Measurements from ENCODE around the gene RTP2.

The RTP2 gene

GRCh38 chr3:187735837-187736236 lies 33.5 kb upstream of the RTP2 start:
- peaks cover 50% of the 10 kb centered on the region for H3K36me3 Mint-ChIP-seq (ENCODE audit: insufficient read depth)
- no peaks in the 10 kb centered on the region for H3K27me3 Mint-ChIP-seq
- no peaks in the 10 kb centered on the region for H3K9me3 Mint-ChIP-seq
- ATAC-seq (replicated peaks; ENCODE audit: extremely low read depth, poor library complexity, severe bottlenecking) = no peak
- H3K4me1 Mint-ChIP-seq = peaks cover 43% of the 10 kb centered on the region
- peak overlapping the region; percentile 99 for H3K27ac Mint-ChIP-seq (ENCODE audit: low read depth)
- no peak for DNase-seq (ENCODE audit: low spot score in 2 of 2)
- peak overlapping the region; percentile 100 for H3K4me3 Mint-ChIP-seq

DNA sequence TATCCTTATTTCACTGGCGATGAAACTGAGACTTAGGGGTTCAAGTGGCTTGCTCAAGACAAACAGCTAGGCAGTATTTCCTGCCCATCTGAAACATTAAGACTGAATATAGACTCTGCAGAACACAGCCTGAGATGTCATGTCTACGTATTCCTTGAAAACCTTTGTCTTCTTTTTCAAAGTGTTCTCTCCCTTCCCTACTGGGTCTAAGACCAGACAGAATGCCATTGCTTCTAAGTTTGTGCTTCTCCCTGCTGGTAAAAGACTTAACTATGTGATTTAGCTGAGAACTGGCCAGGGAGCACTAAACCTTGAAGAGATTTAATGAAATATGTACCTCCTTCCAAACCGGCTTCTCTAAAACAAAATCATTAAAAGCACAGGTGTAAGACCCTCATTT lies 33.0 kb upstream of the RTP2 start:
- H3K9me3 Mint-ChIP-seq = no peaks in the 10 kb centered on the region
- ATAC-seq (replicated peaks; ENCODE audit: extremely low read depth, poor library complexity, severe bottlenecking) (no peak), DNase-seq (ENCODE audit: low spot score in 2 of 2) (no peak)
- H3K4me3 Mint-ChIP-seq = no peak overlapping the region
- peaks cover 52% of the 10 kb centered on the region for H3K36me3 Mint-ChIP-seq (ENCODE audit: insufficient read depth)
- no peaks in the 10 kb centered on the region for H3K27me3 Mint-ChIP-seq
- no peak overlapping the region for H3K27ac Mint-ChIP-seq (ENCODE audit: low read depth)
- H3K4me1 Mint-ChIP-seq = peaks cover 38% of the 10 kb centered on the region

DNA sequence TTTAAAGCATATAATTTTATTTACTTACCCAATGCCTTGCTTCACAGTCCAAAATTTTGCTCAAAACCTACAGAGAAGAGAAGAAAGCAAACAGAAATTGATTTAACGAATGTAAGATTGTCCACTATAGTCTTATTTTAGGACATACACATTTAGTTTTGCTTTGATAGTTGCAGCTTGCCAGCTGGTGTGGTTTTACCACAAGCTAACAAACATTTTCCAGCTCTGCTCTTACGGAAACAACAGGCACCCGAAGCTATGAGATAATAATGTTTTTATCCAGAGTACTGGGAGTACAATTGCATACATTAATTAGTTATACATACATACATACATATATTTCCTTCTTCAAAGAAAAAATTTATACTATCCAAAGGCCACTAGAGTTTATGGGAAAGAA lies 32.5 kb upstream of the RTP2 start:
- no peaks in the 10 kb centered on the region for H3K9me3 Mint-ChIP-seq
- H3K36me3 Mint-ChIP-seq (ENCODE audit: insufficient read depth) = peaks cover 53% of the 10 kb centered on the region
- ATAC-seq (replicated peaks; ENCODE audit: extremely low read depth, poor library complexity, severe bottlenecking) (no peak), DNase-seq (ENCODE audit: low spot score in 2 of 2) (no peak)
- no peak overlapping the region for H3K27ac Mint-ChIP-seq (ENCODE audit: low read depth)
- H3K4me1 Mint-ChIP-seq = peaks cover 34% of the 10 kb centered on the region
- H3K27me3 Mint-ChIP-seq = no peaks in the 10 kb centered on the region
- H3K4me3 Mint-ChIP-seq = no peak overlapping the region

- H3K27ac Mint-ChIP-seq (ENCODE audit: low read depth) = no peak overlapping the region
- no peak for ATAC-seq (replicated peaks; ENCODE audit: extremely low read depth, poor library complexity, severe bottlenecking)
- peaks cover 54% of the 10 kb centered on the region for H3K36me3 Mint-ChIP-seq (ENCODE audit: insufficient read depth)
- H3K4me1 Mint-ChIP-seq = peaks cover 20% of the 10 kb centered on the region
- no peak overlapping the region for H3K4me3 Mint-ChIP-seq
- no peak for DNase-seq (ENCODE audit: low spot score in 2 of 2)
- H3K27me3 Mint-ChIP-seq = no peaks in the 10 kb centered on the region
- H3K9me3 Mint-ChIP-seq = no peaks in the 10 kb centered on the region
These were observed 31.0 kb upstream of the RTP2 start for GRCh38 chr3:187733371-187733770.

GRCh38 chr3:187729598-187729997 lies 27.2 kb upstream of the RTP2 start:
- no peak overlapping the region for H3K4me3 Mint-ChIP-seq
- DNase-seq (ENCODE audit: low spot score in 2 of 2) (no peak), ATAC-seq (replicated peaks; ENCODE audit: extremely low read depth, poor library complexity, severe bottlenecking) (no peak)
- no peaks in the 10 kb centered on the region for H3K27me3 Mint-ChIP-seq
- no peaks in the 10 kb centered on the region for H3K9me3 Mint-ChIP-seq
- H3K36me3 Mint-ChIP-seq (ENCODE audit: insufficient read depth) = peaks cover 51% of the 10 kb centered on the region
- H3K4me1 Mint-ChIP-seq = no peaks in the 10 kb centered on the region
- no peak overlapping the region for H3K27ac Mint-ChIP-seq (ENCODE audit: low read depth)

DNA sequence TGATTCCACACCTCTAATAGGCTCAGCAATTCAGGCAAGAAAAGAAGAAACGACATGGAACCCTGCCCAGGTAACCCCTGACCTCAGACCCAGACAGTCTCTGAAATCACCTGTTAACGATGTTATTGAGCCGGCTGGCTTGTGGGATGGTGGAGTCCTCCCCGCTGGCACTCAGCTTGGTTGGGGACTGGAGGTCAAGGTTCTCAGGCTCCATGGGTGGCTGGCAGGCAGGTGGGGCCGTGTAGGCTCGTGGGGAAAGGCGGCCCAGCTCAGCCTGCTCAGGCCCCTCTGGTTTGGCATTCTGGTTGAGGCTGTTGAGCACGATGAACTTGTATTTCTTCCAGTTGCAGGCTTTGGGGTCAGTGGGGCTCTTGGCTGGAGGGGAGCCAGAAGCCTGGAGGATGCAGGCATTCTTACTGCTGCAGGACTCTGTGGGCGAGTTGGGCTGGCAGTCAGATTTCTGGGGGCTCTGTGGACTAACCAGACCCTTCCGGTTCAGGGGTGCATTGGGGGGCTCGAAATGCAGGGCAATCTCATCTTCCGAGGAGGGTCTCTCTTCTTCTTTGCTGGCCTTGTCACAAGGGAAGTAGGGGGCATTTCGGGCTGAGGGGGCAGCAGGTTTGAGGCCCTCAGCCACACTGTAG lies 26.7 kb upstream of the RTP2 start:
- Mint-ChIP-seq H3K4me3 (no peak overlapping the region), H3K36me3 (ENCODE audit: insufficient read depth) (peaks cover 53% of the 10 kb centered on the region), H3K27ac (ENCODE audit: low read depth) (no peak overlapping the region)

DNA sequence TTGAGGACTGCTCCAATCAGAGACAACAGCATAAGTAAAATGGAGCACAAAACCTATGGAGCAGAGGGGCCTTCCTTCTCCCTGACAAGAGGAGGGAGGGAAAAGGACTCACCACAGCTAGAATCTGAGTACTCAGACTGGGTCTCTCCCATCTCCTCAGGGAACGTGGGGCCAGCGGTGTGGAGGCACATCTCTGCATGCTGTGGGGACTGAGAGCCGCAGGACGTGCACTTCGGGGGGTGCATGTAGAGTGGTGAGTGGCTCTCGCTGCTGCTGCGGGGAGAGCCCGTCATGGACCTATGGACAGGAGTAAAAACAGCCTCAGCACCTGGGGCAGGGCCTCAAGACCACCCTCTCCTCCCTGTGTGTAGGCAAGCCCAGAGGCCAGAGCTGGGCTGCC lies 25.9 kb upstream of the RTP2 start:
- no peaks in the 10 kb centered on the region for H3K9me3 Mint-ChIP-seq
- ATAC-seq (replicated peaks; ENCODE audit: extremely low read depth, poor library complexity, severe bottlenecking) (no peak), DNase-seq (ENCODE audit: low spot score in 2 of 2) (no peak)
- no peaks in the 10 kb centered on the region for H3K4me1 Mint-ChIP-seq
- H3K36me3 Mint-ChIP-seq (ENCODE audit: insufficient read depth) = peaks cover 50% of the 10 kb centered on the region
- no peaks in the 10 kb centered on the region for H3K27me3 Mint-ChIP-seq
- no peak overlapping the region for H3K4me3 Mint-ChIP-seq
- no peak overlapping the region for H3K27ac Mint-ChIP-seq (ENCODE audit: low read depth)

More for the DNA sequence above, 26.7 kb upstream of the RTP2 start:
- H3K4me1 Mint-ChIP-seq = no peaks in the 10 kb centered on the region
- no peaks in the 10 kb centered on the region for H3K9me3 Mint-ChIP-seq
- DNase-seq (ENCODE audit: low spot score in 2 of 2) (no peak), ATAC-seq (replicated peaks; ENCODE audit: extremely low read depth, poor library complexity, severe bottlenecking) (no peak)
- H3K27me3 Mint-ChIP-seq = no peaks in the 10 kb centered on the region

DNA sequence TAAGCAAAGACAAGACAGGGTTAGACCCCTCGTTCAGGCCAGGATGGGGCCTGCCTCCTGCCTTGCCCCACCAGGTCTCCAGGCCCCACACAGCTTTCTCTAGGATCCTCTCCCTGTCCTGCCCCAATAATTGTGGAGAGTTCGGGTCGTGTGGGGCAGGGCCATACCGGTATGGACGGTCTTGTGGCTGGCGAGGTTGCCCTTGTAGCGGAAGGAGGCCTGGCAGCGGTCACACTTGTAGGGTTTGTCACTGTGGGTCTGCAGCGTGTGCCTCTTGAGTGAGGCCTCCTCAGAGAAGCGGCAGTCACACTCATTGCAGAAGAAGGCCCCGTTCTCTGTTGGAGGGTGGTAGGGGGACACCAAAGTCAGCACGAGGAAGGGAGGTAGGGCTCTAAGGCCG lies 24.2 kb upstream of the RTP2 start:
- Mint-ChIP-seq H3K9me3 (no peaks in the 10 kb centered on the region), H3K27ac (ENCODE audit: low read depth) (no peak overlapping the region), H3K36me3 (ENCODE audit: insufficient read depth) (peaks cover 52% of the 10 kb centered on the region), H3K27me3 (no peaks in the 10 kb centered on the region), H3K4me3 (no peak overlapping the region), H3K4me1 (no peaks in the 10 kb centered on the region)
- ATAC-seq (replicated peaks; ENCODE audit: extremely low read depth, poor library complexity, severe bottlenecking) (no peak), DNase-seq (ENCODE audit: low spot score in 2 of 2) (no peak)

DNA sequence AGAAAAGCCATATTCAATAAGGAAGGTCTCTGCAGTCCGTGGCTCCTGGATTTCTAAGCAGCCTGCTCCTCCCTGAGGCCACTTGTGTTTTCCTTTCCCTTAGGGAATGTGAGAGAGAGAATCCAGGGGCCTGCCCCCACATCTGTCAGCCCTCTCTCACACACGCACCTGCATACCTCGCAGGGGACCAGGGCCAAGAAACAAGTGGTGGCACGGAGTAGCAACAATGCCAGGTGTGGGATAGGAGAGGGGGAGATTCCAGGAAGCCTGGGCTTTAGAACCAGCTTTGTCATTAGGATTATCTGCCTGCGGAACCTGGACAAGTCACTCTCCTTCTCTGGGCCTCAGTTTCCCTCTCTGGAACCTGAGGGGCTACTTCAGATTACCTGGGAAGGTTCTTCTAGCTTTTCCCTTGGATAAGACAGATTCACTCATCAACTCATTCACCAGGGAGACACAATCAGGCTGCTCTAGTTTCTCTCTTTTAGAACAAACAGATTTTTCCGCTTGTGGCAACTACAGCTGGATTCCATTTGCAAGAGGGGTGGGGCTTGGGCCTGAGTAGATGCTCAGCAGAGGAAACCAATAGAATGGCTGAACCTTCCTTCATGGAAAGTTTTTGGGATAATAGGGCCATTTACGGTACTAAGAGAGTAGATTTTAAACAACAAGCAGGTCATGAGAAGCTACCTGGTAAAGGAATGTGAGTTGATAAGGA lies 23.5 kb upstream of the RTP2 start:
- no peak for ATAC-seq (replicated peaks; ENCODE audit: extremely low read depth, poor library complexity, severe bottlenecking)
- DNase-seq (ENCODE audit: low spot score in 2 of 2) = no peak
- Mint-ChIP-seq H3K36me3 (ENCODE audit: insufficient read depth) (peaks cover 51% of the 10 kb centered on the region), H3K4me3 (no peak overlapping the region), H3K9me3 (no peaks in the 10 kb centered on the region), H3K4me1 (no peaks in the 10 kb centered on the region), H3K27me3 (no peaks in the 10 kb centered on the region), H3K27ac (ENCODE audit: low read depth) (peak overlapping the region; percentile 13)

DNA sequence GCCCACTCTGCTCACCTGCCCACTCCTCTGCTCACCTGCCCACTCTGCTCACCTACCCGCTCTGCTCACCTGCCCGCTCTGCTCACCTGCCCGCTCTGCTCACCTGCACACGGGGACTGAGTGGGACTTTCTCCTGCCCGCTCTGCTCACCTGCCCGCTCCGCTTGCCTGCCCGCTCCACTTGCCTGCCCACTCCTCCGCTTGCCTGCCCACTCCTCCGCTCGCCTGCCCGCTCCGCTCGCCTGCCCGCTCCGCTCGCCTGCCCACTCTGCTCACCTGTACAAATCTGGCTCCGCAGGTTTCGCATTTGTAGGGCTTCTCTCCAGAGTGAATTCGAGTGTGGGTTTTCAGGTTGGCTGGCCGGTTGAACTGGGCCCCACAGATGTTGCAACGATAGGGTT lies 22.9 kb upstream of the RTP2 start:
- peak overlapping the region; percentile 13 for H3K27ac Mint-ChIP-seq (ENCODE audit: low read depth)
- H3K4me3 Mint-ChIP-seq = no peak overlapping the region
- H3K9me3 Mint-ChIP-seq = no peaks in the 10 kb centered on the region
- no peaks in the 10 kb centered on the region for H3K4me1 Mint-ChIP-seq
- ATAC-seq (replicated peaks; ENCODE audit: extremely low read depth, poor library complexity, severe bottlenecking) (no peak), DNase-seq (ENCODE audit: low spot score in 2 of 2) (no peak)
- no peaks in the 10 kb centered on the region for H3K27me3 Mint-ChIP-seq
- peaks cover 46% of the 10 kb centered on the region for H3K36me3 Mint-ChIP-seq (ENCODE audit: insufficient read depth)

DNA sequence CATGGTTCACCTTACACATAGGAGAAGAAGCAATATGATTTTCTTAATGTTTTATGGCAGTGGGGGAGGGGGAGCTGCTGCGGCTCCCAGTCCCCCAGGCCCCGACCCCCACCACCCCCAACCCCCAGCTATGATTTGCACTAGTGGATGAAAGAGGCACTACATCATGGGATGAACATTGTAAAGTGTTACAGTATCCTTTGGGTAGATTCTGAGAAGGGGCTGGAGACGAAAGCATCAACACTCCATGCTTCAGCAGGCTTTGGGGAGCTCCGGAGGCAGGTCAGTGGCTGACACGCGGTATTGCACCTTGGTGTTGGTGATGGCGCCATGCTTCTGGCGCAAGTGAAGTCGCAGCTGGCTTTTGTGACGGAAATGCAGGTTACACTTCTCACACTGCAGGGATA lies 19.9 kb upstream of the RTP2 start:
- Mint-ChIP-seq H3K9me3 (no peaks in the 10 kb centered on the region), H3K36me3 (ENCODE audit: insufficient read depth) (peaks cover 28% of the 10 kb centered on the region), H3K4me3 (no peak overlapping the region), H3K27me3 (no peaks in the 10 kb centered on the region), H3K27ac (ENCODE audit: low read depth) (no peak overlapping the region), H3K4me1 (no peaks in the 10 kb centered on the region)
- ATAC-seq (replicated peaks; ENCODE audit: extremely low read depth, poor library complexity, severe bottlenecking) (no peak), DNase-seq (ENCODE audit: low spot score in 2 of 2) (no peak)

DNA sequence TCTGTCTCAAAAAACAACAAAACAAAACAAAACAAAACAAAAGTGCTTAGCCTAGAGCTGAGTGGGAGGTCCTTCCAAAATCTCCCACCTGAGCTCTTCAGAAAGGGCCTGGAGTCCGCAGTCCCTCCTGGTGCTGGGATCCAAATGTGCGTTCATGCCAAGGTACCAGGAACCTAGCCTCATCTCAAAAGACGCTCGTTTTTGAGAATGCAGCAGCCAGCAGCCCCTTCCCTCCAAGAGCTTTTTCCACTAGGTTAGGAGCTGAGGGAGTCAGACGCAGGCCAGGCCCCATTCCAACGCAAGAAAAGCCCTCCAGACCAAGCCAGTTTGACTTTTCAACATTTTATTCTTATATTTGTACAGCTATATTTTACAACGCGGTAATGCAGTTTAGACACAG lies 18.7 kb upstream of the RTP2 start:
- no peak overlapping the region for H3K4me3 Mint-ChIP-seq
- DNase-seq (ENCODE audit: low spot score in 2 of 2) (no peak), ATAC-seq (replicated peaks; ENCODE audit: extremely low read depth, poor library complexity, severe bottlenecking) (no peak)
- H3K27me3 Mint-ChIP-seq = no peaks in the 10 kb centered on the region
- no peak overlapping the region for H3K27ac Mint-ChIP-seq (ENCODE audit: low read depth)
- peaks cover 23% of the 10 kb centered on the region for H3K36me3 Mint-ChIP-seq (ENCODE audit: insufficient read depth)
- H3K4me1 Mint-ChIP-seq = no peaks in the 10 kb centered on the region
- H3K9me3 Mint-ChIP-seq = no peaks in the 10 kb centered on the region

GRCh38 chr3:187720337-187720670 lies 17.9 kb upstream of the RTP2 start:
- Mint-ChIP-seq H3K4me3 (no peak overlapping the region), H3K27ac (ENCODE audit: low read depth) (no peak overlapping the region), H3K9me3 (no peaks in the 10 kb centered on the region), H3K36me3 (ENCODE audit: insufficient read depth) (peaks cover 21% of the 10 kb centered on the region), H3K27me3 (no peaks in the 10 kb centered on the region), H3K4me1 (no peaks in the 10 kb centered on the region)
- ATAC-seq (replicated peaks; ENCODE audit: extremely low read depth, poor library complexity, severe bottlenecking) (no peak), DNase-seq (ENCODE audit: low spot score in 2 of 2) (no peak)

All from central memory CD8-positive, alpha-beta T cell (primary cell).